IPS DF 6.9 (cell line): ENCODE results near the gene SCCPDH.
"Not testable (repeated sequence)": the region's sequence is repeated elsewhere in the genome, so short reads cannot be mapped to it uniquely, and the experiment has no call there.

Experiments
- DNase-seq: peaks from one replicate; pipeline ENCODE4 v3.0.0-alpha.2; 2013; ENCODE audit warnings: low read depth, low spot score
- H3K27ac ChIP-seq: one replicate; pipeline ENCODE4 v1.5.1; 2013; ENCODE audit warnings: low read length, control low read depth
- H3K27me3 ChIP-seq: 2 replicates; pipeline ENCODE4 v1.6.1; 2013; ENCODE audit warnings: mild to moderate bottlenecking, low read length; ENCODE audit not compliant: control insufficient read depth, insufficient read depth
- H3K36me3 ChIP-seq: 2 replicates; pipeline ENCODE4 v1.6.1; 2013; ENCODE audit warnings: low read length; ENCODE audit not compliant: control insufficient read depth, insufficient read depth
- H3K4me1 ChIP-seq: 2 replicates; pipeline ENCODE4 v1.6.1; 2013; ENCODE audit warnings: low read length; ENCODE audit not compliant: control insufficient read depth, insufficient read depth
- H3K4me3 ChIP-seq: 2 replicates; pipeline ENCODE4 v1.5.1; 2013; ENCODE audit warnings: mild to moderate bottlenecking, low read length
- H3K9me3 ChIP-seq: 2 replicates; pipeline ENCODE4 v1.6.1; 2013; ENCODE audit warnings: low read length, inconsistent platforms; ENCODE audit not compliant: control insufficient read depth, insufficient read depth
- WGBS: extraction: QIAGEN DNeasy Blood & Tissue Kit; methylation state at CpG from one replicate; pipeline ENCODE4 v1.1.7; 2013; ENCODE audit warnings: mixed read lengths, missing lambda C conversion rate; ENCODE audit not compliant: insufficient read length, insufficient coverage; 5-methylcytosine and 5-hydroxymethylcytosine counted together

SCCPDH gene

GRCh38 chr1:246689409-246690008 is 34.7 kb upstream of the SCCPDH start:
- Histone ChIP-seq H3K27ac (no peak overlapping the region), H3K4me3 (no peak overlapping the region), H3K27me3 (no peaks in the 10 kb centered on the region), H3K36me3 (no peaks in the 10 kb centered on the region), H3K4me1 (no peaks in the 10 kb centered on the region), H3K9me3 (no peaks in the 10 kb centered on the region)
- peak; percentile 41 for DNase-seq
- WGBS = no CpG with 5 or more reads among the region's 16 CpGs

- no CpG with 5 or more reads among the region's 12 CpGs for WGBS
- Histone ChIP-seq H3K27me3 (no peaks in the 10 kb centered on the region), H3K4me1 (no peaks in the 10 kb centered on the region), H3K27ac (no peak overlapping the region), H3K4me3 (no peak overlapping the region), H3K9me3 (no peaks in the 10 kb centered on the region), H3K36me3 (no peaks in the 10 kb centered on the region)
- DNase-seq = no peak
These were observed 34.1 kb upstream of the SCCPDH start for GRCh38 chr1:246690100-246690499.

GRCh38 chr1:246691622-246692495 is 32.4 kb upstream of the SCCPDH start:
- DNase-seq = no peak
- Histone ChIP-seq H3K4me3 (no peak overlapping the region), H3K36me3 (no peaks in the 10 kb centered on the region), H3K4me1 (no peaks in the 10 kb centered on the region), H3K27ac (no peak overlapping the region), H3K27me3 (no peaks in the 10 kb centered on the region), H3K9me3 (no peaks in the 10 kb centered on the region)
- WGBS = no CpG with 5 or more reads among the region's 15 CpGs

GRCh38 chr1:246694213-246694895 is 29.9 kb upstream of the SCCPDH start:
- not testable (repeated sequence) for H3K36me3 ChIP-seq, H3K27ac ChIP-seq, H3K27me3 ChIP-seq, H3K4me3 ChIP-seq, H3K4me1 ChIP-seq, H3K9me3 ChIP-seq, DNase-seq
- WGBS = no CpG with 5 or more reads among the region's 10 CpGs

- Histone ChIP-seq H3K4me1 (no peaks in the 10 kb centered on the region), H3K4me3 (no peak overlapping the region), H3K27me3 (no peaks in the 10 kb centered on the region), H3K9me3 (no peaks in the 10 kb centered on the region), H3K36me3 (no peaks in the 10 kb centered on the region), H3K27ac (no peak overlapping the region)
- no peak for DNase-seq
- no CpG with 5 or more reads among the region's 3 CpGs for WGBS
These were observed 29.1 kb upstream of the SCCPDH start for GRCh38 chr1:246695136-246695535.

- no peak overlapping the region for H3K27ac ChIP-seq
- H3K27me3 ChIP-seq = no peaks in the 10 kb centered on the region
- H3K4me1 ChIP-seq = no peaks in the 10 kb centered on the region
- no peak for DNase-seq
- no peak overlapping the region for H3K4me3 ChIP-seq
- no CpG with 5 or more reads among the region's 5 CpGs for WGBS
- no peaks in the 10 kb centered on the region for H3K36me3 ChIP-seq
- no peaks in the 10 kb centered on the region for H3K9me3 ChIP-seq
These were observed 28.5 kb upstream of the SCCPDH start for GRCh38 chr1:246695666-246696065.

- H3K4me1 ChIP-seq = no peaks in the 10 kb centered on the region
- H3K36me3 ChIP-seq = no peaks in the 10 kb centered on the region
- no CpG with 5 or more reads among the region's 8 CpGs for WGBS
- no peak overlapping the region for H3K4me3 ChIP-seq
- no peak for DNase-seq
- no peaks in the 10 kb centered on the region for H3K27me3 ChIP-seq
- H3K27ac ChIP-seq = no peak overlapping the region
- no peaks in the 10 kb centered on the region for H3K9me3 ChIP-seq
These were observed 25.6 kb upstream of the SCCPDH start for GRCh38 chr1:246698466-246699094.

GRCh38 chr1:246699095-246699735 is 25.0 kb upstream of the SCCPDH start:
- DNase-seq = no peak
- H3K27ac ChIP-seq = no peak overlapping the region
- no peaks in the 10 kb centered on the region for H3K4me1 ChIP-seq

GRCh38 chr1:246703581-246703980 is 20.6 kb upstream of the SCCPDH start:
- DNase-seq = no peak
- Histone ChIP-seq H3K36me3 (no peaks in the 10 kb centered on the region), H3K27ac (no peak overlapping the region), H3K4me1 (no peaks in the 10 kb centered on the region), H3K27me3 (no peaks in the 10 kb centered on the region), H3K4me3 (no peak overlapping the region), H3K9me3 (no peaks in the 10 kb centered on the region)
- WGBS = no CpG with 5 or more reads among the region's 8 CpGs

More at GRCh38 chr1:246699095-246699735, 25.0 kb upstream of the SCCPDH start:
- Histone ChIP-seq H3K27me3 (no peaks in the 10 kb centered on the region), H3K9me3 (no peaks in the 10 kb centered on the region), H3K4me3 (no peak overlapping the region), H3K36me3 (no peaks in the 10 kb centered on the region)
- no CpG with 5 or more reads among the region's 18 CpGs for WGBS

- WGBS = no CpG with 5 or more reads among the region's 3 CpGs
- Histone ChIP-seq H3K27ac (no peak overlapping the region), H3K4me3 (no peak overlapping the region)
These were observed 18.8 kb upstream of the SCCPDH start for GRCh38 chr1:246705368-246705767.

More at GRCh38 chr1:246705368-246705767, 18.8 kb upstream of the SCCPDH start:
- no peaks in the 10 kb centered on the region for H3K4me1 ChIP-seq
- no peak for DNase-seq
- H3K27me3 ChIP-seq = no peaks in the 10 kb centered on the region
- no peaks in the 10 kb centered on the region for H3K36me3 ChIP-seq
- H3K9me3 ChIP-seq = no peaks in the 10 kb centered on the region
